DMS53 (cell line): ENCODE results near the gene SP2.

Experiments
- DNase-seq: peaks from one replicate; lab custom pipeline; 2025; lab: John Stamatoyannopoulos, UW

SP2 gene

GRCh38 chr17:47870056-47870455, 26.0 kb upstream of the SP2 start:
- no peak for DNase-seq

GRCh38 chr17:47871048-47871447, 25.0 kb upstream of the SP2 start:
- no peak for DNase-seq

- no peak for DNase-seq
Observed at GRCh38 chr17:47872019-47872650, 23.9 kb upstream of the SP2 start.

GRCh38 chr17:47872651-47873161, 23.3 kb upstream of the SP2 start:
- DNase-seq = no peak

GRCh38 chr17:47873200-47874090, 22.6 kb upstream of the SP2 start:
- DNase-seq = no peak

- DNase-seq = no peak
Observed at GRCh38 chr17:47875011-47875985, 20.7 kb upstream of the SP2 start.

GRCh38 chr17:47877368-47878034, 18.5 kb upstream of the SP2 start:
- no peak for DNase-seq

GRCh38 chr17:47878203-47879027, 17.6 kb upstream of the SP2 start:
- no peak for DNase-seq

GRCh38 chr17:47879028-47879585, 16.9 kb upstream of the SP2 start:
- no peak for DNase-seq

GRCh38 chr17:47879776-47880454, 16.1 kb upstream of the SP2 start:
- DNase-seq = no peak

GRCh38 chr17:47882247-47882646, 13.8 kb upstream of the SP2 start:
- DNase-seq = no peak

- DNase-seq = no peak
Observed at GRCh38 chr17:47882695-47883588, 13.1 kb upstream of the SP2 start.

GRCh38 chr17:47883589-47884426, 12.2 kb upstream of the SP2 start:
- no peak for DNase-seq

GRCh38 chr17:47884427-47884740, 11.7 kb upstream of the SP2 start:
- DNase-seq = no peak

GRCh38 chr17:47884905-47885730, 10.9 kb upstream of the SP2 start:
- DNase-seq = no peak

GRCh38 chr17:47888293-47888692, 7.7 kb upstream of the SP2 start:
- no peak for DNase-seq
